Right renal pelvis (tissue), 4 donors: Measurements from ENCODE around the gene MED13L. TPM values are rescaled to one million over a fixed set of nuclear protein-coding genes. Genes with fewer than 3 reads are reported as not detected.
A peak's percentile ranks its signal among the peaks of the same experiment; 100 is the strongest.

ENCODE experiments used
- DNase-seq, 4 donors: peaks; one replicate each; pipeline ENCODE4 v3.0.0-alpha.2; 2013; ENCODE audit warnings: low read depth in 4 of 4, low spot score in 3 of 4, missing footprints in 1 of 4
- polyA plus RNA-seq, 4 donors: library from polyadenylated mRNA; unstranded; fragments of 120-200 nt; gene quantifications; one replicate each; pipeline ENCODE4 v1.2.1, GENCODE V29; 2013; ENCODE audit not compliant: insufficient read length in 4 of 4

Gene MED13L
- 10 to 100 TPM; 71.0 to 86.6 (median 81.5) TPM for polyA plus RNA-seq

DNA sequence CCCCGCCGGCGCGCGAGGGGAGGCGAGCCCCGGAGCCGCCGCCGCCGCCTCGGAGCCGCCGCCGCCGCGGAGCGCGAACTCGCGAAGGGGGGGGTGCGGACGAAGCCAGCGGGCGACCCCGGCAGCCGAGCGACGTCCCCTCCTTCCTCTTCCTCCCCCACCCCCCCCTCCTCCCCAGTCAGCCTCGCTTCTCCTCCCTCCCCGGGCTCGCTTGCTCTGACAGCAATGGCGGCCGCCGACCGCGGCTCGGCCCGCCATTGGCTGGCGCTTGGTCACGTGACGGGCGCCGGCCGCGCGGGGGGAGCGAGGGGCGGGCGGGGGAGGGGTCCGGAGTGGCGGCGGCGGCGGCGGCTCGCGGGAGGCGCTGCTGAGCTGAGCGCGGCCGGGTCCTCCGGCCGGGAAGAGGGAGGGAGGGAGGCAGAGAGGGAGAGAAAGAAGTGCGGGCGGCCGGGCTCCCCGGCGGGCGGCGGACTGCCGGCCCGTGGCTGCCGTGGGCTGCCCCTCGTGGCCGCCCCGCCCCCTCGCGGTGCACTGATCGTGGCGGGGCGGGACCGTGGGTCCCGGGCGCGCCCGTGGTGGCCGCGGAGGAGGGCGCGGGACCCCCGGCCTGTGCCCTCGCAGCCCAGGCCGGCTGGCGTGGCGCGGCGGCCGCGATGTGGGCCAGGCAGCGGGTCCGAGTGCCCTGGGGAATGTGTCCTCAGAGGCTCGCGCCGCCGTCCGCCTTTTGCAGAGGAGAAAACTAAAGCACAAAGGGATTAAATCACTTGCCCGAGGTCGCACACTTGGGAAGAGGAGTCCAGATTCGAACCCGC is at the start of gene MED13L:
Gene MED13L (minus strand): TSS at position 227 of the 812 bp plus-strand sequence. CDS start 562 bp downstream, outside the sequence.
- DNase-seq: peak; percentile 68 to 78 (median 72)

DNA sequence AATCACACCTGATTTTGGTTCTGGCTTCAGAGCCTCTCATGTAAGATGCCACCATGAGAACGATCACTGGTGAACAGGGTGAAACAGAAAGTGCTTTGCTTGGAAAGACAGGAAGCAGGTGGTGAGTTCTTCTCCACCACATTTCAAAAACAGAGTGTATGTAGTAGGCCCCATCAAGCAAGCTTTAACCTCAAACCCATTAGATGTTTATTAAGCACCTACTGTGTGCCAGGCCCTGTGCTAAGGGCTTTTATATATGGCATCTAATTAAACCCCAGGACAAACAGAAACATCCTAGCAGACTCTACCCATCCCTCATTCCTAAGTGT is 47.8 kb upstream of the MED13L start:
- DNase-seq: no peak

DNA sequence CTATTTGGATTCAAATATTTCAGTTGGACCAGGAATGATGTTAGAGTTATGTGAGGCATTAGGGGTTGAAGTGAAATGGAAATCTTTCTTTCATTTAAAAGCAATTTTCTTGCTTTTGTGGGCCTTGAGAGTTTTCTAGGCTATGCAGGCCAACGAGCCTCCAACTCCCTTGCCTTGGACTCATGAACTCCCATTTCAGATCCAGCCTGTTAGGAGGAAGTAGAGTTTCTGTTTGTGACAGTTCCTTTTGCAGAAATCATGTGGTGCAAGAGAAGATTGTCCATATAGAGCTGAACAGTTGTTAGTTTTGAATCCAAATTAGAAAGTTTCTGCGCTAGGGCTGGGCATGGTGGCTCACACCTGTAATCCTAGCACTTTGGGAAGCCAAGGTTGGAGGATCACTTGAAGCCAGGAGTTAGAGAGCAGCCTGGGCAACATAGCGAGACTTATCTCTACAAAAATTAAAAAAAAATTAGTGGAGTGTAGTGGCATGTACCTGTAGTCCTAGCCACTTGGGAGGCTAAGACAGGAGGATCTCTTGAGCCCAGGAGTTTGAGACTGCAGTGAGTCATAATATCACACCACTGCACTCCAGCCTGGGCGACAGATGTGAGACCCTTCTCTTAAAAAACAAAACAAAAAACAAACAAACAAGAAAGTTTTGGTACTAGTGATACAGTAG is 47.3 kb upstream of the MED13L start:
- DNase-seq: no peak

DNA sequence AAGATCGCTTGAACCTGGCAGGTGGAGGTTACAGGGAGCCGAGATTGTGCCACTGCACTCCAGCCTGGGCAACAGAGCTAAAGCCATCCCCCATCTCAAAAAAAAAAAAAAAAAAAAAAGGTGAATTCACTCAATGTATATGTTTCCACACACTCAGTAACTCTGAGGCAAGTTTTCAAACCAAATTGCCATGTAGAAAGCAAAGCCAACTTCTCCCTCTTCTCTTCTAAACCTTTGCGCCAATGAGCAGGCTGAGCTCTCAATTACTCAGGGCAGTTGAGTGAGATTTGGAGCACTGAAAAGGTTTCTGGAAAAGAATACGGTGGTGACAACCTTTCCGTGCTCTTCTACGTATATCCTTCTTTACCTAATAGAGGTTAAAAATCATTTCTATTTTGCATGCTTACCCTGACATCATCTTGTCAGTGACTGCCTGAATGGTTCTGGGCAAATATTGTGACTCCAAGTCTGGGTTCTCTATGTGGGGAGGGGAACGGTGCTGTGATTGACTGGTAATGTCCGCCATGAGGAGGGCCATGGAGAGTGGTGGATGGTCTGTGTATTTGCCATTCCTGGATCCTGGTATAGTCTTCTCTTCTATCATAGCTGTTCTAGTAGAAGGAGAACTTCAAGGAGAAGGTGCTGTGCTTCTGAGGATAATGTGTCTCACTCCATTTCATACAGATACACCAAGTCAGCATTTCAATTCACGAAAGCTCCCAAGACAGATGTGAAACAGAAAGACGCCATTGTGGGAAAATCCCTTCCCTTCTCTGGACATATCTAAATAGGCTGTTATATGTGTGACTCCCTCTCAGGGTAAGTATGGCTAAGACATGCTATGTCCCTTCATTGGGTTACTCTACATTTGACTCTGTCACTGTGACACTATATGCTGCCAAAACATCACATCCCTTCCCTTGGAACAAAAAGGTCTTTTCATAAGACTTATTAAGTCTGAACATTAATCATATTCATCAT is 46.2 kb upstream of the MED13L start:
- no peak for DNase-seq

DNA sequence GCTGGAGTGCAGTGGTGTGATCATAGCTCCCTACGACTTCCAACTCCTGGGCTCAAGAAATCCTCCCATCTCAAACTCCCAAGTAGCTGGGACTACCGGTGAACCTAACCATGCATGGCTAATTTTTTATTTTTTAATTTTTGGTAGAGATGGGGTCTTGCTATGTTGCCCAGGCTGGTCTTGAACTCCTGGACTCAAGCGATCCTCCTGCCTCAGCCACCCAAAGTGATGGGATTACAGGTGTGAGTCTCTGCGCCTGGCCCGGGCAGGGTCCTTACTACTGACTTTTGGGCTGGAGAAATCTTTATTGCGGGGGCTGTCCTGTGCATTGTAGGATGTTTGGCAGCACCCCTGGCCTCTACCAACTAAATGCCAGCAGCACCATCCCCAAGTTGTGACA is 44.4 kb upstream of the MED13L start:
- DNase-seq: no peak

DNA sequence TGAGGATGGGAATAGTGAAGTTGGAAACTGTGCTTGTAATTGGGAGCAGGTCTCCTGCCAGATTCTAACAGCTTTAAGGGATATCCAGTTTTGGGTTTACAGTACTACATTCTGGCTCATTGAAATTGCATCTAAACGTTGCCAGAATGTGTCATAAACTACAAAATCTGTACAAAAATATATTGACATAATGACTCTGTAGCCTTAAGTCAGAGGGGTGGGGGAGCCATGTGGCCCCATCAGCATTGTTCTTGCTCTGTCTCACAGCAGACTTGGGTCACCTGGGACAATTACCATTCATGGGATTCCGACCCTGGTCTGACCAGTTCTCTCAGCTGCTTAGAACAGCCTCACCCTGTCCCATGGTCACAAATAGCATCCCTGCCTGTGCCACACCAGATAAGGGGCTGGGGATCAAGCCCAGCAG is 43.3 kb upstream of the MED13L start:
- DNase-seq: no peak

DNA sequence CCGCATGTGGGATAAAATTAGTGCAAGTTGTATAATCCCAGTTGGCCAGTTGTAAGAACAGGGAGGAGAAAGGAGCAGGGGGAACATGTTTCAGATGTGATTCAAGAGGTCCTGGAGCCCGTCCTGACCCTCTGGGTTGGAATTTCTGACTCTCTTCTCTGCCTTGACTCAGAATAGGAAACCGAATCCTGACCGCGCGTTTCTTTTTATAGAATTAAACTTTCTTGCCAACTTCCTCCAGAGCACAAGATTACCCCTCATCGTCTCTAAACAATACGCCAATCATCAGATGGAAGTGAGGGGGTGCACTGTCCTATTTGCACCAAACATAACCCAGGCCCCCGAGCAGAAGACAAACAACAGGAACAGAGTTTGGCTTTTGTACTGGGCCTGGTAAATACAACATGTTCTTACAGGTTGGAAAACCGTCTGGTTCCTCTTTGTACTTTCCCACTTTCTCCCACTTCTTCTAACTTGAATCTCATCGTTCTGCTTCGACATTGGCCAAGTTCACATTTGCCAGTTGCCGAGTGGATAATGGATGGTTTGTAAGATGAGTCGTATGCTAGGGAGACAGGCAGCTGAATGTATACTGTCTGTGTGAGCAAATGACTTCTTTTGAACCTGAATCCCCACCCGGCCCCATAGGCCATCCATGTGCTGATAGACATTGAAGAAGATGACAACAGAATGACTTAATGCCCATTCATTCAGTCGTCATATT is 42.6 kb upstream of the MED13L start:
- no peak for DNase-seq

DNA sequence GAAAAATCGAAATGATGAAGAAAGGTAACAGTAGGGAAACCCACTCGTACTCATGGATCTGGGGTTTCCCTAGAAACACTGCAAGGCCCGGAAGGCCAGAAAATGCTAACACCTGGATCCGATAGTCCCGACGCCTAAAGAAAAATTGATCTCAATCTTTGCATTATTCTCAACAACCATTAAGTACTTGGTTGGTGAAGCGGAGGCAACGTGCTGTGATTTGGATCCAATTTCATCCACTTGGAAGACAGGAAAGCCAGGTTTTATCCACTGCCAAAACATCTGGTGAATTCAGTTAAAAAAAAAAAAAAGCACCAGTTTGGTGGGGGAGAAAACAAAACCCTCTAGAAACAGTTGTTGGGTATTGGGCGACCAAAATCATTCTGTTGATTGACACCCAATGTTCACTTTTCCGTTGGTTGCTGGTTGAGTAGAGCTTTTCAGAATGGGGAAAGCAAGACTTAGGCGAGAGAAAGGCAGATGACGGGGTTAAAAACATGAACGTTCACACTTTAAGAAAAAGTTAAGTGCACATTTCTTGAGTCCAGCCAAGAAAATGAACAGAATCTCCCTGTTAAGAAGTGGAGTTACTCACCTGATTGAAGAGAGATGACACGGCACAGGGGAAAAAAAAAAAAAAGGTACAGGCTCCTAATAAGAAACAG is 41.9 kb upstream of the MED13L start:
- no peak for DNase-seq

DNA sequence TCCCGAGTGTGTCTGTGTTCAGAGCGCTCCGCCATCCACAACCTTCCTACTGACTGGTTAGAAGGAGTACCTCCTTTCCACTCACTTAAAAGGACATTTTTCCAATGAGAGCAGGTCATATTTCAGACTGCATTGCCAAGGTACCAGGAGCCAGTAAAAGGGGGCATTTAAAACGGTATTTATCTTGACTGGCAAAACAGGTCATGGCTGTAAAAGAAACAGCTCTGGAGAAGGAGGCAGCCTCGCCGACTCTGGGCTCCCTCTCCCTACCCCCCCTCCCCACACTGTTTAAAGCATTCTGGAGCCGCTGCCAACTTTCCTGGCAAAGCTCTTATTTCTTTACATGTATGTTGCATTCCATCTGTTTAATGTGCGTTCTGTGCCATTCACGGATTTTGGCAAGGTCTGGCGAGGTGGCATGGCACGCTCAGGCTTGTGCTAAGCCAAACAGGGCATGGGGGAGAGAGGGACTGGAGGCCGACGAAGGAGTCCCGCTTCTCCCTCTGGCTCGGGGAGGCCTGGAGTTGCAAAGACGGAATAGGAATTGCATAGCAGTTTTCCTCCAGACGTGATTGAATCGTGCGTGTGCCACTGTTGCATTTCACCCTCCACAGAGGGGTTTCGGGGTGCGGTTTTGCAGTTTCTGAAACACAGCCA is 41.2 kb upstream of the MED13L start:
- no peak for DNase-seq

DNA sequence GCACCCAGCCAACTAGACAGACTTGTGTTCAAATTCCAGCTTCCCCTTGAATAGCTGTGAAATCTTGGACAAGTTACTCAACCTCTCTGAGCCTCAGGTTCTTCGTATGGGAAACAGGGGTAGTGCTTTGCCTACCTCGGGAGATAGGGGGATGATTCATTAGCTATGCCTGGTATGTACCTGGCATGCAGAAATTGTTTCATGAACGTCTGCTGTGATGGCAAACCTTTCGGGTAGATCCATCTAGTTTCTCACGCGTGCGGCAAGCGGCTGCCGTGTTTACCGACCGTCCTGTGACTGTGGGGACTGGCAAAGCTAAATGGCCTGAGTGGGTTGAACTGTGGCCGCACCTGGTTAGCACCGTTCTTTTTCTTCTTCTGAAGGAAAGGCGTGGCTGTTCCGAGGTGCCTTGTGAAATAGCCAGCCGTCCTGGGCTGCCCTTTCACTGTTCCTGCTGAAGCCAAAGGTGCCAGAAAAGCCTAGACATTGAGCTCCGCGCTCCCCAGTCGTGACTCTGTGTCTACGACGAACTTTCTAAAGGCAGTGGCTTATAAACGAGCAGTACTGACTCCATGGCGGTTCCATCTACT is 40.6 kb upstream of the MED13L start:
- DNase-seq: no peak

DNA sequence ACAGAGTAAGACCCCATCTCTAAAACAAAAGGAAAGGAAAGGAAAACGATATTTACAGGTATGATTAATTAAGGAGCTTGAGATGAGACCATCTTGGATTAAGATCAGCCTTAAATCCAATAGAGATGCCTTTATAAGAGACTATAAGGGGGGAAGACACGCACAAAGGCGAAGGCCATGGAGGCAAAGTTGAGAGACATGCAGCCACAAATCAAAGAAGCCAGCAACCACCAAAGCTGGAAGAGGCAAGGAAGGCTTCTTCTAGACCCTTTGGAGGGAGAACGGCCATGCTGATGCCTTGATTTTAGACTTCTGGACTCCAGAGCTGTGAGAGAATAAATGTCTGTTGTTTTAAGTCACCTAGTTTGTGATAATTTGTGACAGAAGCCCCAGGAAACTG is 39.6 kb upstream of the MED13L start:
- no peak for DNase-seq

DNA sequence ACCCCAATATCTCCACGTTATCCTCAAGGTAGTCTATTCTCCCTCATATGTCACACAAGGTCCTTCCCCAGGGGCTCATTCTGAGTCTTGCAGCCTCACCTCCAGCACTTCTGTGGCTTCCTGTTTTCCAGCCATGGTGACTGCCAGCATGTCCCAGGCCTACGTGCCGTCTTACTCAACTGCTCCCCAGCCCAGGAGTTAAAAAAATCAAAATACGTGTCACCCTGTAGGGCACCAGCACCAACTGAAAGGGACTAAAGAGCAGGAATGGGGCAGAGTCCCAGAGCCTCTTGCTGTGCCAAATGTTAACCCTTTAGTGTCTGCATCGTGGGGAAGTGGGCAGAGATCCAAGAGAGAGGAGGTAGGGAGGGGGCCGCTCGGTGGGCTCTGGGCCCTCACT is 37.0 kb upstream of the MED13L start:
- DNase-seq: no peak

DNA sequence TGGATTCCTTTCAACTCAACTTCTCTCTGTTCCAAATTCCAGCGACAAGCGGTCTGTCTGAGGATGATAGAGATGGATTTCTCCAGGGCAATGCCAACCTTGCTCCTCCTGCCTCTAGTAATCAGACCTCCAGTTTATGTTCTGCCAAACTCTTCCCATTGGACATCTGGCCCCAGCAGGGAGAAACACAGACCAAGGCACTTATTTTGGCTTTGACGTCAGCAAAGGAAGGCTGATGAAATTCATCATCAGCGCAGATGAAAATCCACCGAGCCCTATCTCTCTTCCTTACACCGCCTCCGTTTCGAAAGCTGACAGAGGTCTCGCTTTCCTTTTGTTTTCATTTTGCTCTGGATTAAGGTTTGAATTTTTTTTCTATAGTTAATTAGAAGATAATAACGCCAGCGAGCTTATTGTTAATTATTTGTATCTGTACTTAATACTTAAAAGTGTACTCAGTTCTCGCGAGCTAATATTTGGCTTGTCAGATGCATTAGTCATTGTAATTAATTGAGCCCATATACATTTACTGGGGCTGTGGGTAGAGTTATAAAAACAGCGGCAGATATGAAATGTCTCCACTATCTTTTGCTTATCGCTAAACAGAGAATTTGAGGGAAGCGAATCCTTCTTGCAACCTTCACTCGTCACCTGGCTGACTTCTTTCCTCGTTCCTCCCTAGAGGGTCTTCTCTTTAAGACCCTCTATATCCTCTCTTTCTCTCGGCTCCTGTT is 35.9 kb upstream of the MED13L start:
- DNase-seq: no peak

DNA sequence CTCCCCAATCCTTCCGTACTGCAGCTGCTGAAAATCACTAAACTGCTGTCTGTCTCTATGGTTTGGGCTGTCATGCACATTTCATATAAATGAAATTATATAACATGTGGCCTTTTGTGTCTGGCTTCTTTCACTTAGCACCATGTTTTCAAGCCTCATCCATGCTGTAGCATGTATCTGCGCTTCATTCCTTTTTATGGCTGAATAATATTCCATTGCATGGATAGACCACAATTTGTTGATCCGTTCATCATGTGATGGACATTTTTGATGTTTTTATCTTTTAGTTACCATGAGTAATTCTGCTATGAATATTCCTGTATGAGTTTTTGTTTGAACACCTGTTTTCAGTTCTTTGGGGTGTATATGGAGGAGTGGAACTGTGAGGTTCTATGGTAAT is 32.6 kb upstream of the MED13L start:
- no peak for DNase-seq

DNA sequence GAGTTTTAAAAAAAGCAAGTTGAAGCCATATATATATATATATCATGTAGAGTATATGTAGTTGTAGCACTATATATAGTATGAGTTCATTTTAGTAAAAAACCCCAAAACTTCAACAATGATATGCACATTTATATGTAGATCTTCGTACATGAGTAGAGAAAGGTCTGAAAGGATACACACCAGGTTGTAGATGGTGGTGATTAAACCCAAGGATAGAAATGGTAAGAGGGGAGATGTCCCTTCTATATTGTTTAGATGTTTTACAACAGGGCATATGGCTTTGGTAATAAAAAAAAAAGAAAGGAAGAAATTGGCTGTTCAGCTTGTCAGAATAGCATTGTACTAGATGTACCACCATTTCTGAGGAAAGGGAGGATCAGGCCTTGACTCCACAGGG is 31.9 kb upstream of the MED13L start:
- no peak for DNase-seq

DNA sequence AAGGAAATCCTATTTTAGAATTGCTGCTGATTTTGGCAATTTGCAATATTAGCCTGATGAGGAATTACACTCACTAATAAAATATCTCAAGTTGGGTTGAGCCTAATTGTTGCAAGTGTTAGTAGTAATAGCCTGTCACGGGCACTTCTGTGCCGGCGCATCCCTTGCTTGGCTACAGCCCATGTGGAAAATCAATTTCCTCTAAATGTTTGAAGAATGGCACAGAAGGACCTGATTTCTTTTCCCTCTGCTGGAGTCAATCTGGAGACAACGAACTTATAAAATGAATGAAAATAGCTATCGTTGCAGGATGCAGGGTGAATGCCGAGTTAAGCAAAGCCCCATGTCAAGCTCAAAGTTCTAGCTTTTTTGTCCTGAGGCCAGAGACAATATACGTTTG is 31.2 kb upstream of the MED13L start:
- DNase-seq: no peak

DNA sequence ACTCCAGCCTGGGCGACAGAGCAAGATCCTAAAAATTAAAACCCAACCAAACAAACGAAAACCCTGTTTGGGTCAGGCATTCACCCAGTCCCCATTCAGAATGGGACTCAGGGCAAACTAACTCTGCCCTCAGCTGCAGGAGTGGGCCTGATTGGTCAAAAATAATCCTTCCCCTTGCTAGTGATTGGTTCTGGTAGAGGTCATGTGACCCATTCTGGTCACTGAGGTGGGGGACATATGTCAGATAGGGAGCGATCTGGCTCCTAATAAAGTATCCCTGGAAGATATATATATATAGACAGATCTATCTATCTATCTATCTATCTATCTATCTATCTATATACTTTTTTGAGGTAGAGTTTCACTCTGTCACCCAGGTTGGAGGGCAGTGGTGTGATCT is 29.5 kb upstream of the MED13L start:
- DNase-seq: no peak

DNA sequence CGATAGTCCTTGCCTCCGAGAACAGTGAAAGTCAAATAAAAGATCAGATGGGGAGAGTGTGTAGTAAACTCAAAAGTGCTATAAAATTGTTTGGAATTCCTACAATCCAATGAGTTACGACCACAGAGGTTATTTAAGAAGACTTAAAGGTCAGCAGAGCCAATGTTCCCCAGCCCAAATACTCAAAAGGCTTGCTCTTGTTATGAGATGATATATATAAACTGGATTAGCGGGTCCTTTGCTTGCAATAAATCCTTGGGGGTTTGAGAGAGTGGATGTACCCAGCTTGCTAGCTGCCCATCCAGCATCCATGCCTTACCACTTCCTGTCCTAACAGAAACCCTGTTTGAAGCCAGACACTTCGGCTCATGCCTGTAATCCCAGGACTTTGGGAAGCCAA is 29.0 kb upstream of the MED13L start:
- no peak for DNase-seq
